GM21390 (cell line): ENCODE measurements around the gene NFKBIE.
"Not testable (repeated sequence)": the region's sequence is repeated elsewhere in the genome, so short reads cannot be mapped to it uniquely, and the experiment has no call there.

Experiments used
- ATAC-seq: cut with Tn5 transposase; IDR thresholded peaks from one replicate; pipeline ENCODE4 v1.9.1; 2021; ENCODE audit not compliant: unreplicated experiment

The NFKBIE gene, protein sequence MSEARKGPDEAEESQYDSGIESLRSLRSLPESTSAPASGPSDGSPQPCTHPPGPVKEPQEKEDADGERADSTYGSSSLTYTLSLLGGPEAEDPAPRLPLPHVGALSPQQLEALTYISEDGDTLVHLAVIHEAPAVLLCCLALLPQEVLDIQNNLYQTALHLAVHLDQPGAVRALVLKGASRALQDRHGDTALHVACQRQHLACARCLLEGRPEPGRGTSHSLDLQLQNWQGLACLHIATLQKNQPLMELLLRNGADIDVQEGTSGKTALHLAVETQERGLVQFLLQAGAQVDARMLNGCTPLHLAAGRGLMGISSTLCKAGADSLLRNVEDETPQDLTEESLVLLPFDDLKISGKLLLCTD

DNA sequence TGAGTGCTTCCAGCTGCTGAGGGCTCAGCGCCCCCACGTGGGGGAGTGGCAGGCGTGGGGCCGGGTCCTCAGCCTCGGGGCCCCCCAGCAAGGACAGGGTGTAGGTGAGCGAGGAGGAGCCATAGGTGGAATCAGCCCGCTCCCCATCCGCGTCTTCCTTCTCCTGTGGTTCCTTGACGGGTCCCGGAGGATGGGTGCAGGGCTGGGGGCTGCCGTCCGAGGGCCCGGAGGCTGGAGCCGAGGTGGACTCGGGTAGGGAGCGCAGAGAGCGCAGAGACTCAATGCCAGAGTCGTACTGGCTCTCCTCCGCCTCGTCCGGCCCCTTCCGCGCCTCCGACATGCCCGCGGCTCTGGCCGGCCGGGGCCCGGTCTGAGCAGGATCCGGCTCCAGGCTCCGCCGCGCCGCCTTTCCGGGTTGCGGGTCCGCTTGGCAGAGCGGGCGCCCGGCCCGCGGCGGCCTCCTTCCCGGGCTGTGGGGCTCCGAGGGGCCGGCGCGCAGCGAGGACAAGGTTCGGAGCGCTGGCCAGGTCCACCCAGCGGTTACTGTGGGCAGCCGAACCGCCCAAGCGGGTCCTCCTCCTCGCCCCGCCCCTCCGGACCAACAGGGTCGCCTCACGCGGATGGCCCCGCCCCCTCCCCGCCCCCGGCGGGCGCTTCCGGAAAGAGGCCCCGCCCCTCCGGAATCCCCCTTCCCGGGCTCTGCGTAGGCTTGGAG, at the start of gene NFKBIE:
NFKBIE (minus strand) TSS at position 545 of the 715 bp plus-strand sequence; CDS start at position 340, 205 bp downstream.
- peak; percentile 34 for ATAC-seq

DNA sequence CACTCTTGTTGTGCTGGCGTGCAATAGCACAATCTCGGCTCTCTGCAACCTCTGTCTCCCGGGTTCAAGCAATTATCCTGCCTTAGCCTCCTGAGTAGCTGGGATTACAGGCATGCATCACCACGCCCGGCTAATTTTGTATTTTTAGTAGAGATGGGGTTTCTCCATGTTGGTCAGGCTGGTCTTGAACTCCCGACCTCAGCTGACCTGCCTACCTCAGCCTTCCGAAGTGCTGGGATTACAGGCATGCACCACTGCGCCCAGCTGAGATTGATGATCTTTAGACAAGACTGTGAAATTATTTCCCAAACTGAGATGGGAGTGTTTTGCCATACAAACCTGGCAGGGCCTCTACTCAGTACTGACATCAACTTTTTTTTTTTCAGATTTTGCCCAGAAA, 49.3 kb upstream of the NFKBIE start:
- not testable (repeated sequence) for ATAC-seq

DNA sequence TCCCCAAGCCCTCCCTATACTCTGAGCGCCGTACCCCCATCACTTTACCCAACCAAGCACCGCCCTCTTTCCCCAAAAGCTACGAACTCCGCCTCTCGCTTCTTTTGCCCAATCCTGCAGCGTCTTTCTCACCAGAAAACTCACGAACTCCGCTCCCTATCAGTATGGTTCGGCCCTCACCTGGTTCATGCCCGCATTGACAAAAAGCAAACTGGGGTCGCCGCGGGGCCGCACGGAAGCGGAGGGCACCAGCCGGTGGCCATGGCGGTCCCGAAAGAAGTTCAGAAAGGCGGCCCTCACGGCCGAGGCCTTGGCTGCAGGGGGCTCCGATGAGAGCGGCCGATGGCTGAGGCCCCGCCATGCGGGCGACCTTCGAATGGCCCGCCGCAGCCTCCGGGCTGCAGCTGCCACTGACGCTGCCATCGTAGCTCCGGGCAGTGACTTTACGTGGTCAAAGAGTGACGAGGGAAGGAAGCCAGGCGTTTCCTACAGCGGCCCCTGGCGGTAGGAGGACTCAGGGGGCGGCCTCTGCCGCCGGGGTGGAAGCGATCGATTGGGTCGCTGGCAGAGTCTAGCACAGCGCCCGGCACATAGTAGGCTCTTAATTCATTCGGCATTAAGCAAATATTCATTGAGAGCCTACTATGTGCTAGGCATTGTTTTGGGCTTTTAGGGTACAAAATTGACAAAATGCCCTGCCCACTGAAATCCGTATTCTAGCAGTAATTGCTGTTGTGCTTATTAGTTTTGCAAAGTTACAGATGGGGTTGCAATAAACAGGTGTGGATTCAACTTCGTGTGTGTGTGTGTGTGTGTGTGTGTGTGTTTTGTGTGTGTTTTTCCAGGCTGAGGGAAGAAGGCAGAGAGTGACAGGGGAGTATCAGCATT, 47.8 kb upstream of the NFKBIE start, which contains the start of gene AARS2:
AARS2 (minus strand) TSS at position 447 of the 888 bp plus-strand sequence; CDS start at position 423, 24 bp downstream.
- peak; percentile 94 for ATAC-seq

DNA sequence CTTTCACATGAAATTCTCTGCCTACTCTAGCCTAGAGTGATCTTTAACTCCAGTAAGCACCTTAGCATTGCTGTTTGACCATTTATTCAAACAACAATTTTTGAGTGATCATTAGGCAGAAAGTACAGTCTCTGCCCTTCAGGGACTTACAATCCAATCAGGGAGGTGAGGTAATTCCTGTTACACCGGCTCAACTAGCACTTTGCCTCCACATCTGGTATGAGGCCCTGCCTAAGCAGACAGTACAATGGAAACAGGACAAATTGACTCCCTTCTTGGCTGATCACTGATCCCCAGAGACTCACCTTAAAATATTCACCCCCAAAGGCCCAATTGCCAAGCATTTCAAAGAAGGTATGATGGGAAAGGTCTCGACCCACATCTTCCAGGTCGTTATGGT, 46.4 kb upstream of the NFKBIE start:
- ATAC-seq, result no peak

DNA sequence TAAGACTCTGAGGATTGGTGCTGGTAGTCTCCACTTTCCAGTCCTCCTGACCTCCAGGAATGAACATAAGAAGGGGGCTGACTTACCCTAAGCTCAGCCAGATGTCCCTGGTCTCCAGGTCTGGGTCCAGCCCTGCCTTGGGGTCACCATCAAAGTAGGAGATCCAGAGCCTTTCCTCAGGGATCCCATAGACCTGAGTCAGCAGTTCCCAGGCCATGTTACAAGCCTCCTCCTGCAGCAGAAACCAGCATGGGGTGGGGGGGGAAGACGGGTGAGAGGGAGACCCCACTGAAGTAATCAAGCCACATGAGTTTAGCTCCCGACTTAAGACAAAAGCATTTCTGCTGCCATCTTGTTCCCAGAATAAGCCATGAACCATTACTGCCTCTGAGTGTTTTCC, 46.0 kb upstream of the NFKBIE start:
- no peak for ATAC-seq

DNA sequence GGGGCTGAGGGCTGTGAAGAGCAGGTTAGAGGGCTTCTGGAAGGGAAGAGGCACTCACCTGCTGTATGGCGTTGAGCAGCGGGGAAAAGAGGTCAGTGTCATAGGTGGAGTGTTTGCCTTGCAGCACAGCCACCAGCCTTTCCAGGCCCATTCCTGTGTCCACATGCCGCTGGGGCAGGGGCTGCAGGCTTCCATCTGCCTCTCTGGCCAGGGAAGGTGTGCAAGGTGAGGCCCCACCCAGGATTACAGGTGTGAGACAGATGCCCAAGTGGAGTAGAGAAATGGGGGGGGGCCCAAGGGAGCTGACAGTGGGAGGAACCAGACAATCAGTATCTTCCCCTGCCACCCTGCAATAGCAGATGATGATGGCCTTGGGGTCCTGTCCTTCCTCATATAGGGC, 44.9 kb upstream of the NFKBIE start:
- no peak for ATAC-seq

DNA sequence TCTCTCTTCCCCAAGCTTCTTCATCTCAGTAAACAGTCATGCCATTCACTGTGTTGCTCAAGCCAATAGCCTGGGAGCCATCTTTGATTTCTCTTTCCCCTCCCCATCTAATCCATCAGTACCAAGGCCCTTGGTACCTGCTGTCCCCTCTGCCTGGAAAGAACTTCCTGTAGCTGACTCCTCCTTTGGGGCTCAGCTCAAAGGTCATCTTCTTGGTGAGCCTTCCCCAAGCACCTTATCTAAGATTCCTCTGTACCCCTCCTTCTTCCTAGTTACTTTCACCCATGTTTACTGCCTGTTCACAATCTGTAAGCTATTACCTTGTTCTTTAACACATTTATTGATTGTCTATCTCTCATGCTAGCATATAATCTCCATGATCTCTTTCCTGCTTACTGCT, 44.3 kb upstream of the NFKBIE start:
- ATAC-seq, result no peak

DNA sequence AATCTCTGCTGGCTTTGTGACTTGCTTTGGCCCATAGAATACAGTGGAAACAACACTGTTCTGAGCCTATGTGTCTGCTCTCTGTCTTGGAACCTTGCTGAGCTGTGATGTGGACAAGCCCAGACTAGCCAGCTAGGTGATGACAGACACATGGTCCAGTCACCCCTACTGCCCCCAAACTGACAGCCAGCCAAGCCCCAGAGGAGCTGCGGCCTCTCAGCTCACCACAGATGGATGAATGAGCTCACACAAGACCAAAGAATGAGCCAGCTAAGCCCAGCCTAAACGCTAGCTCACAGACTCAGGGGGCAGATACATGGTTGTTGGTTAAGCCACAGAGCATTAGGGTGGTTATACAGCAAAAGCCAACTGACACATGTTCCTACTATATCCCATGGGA, 43.7 kb upstream of the NFKBIE start:
- ATAC-seq, result no peak

DNA sequence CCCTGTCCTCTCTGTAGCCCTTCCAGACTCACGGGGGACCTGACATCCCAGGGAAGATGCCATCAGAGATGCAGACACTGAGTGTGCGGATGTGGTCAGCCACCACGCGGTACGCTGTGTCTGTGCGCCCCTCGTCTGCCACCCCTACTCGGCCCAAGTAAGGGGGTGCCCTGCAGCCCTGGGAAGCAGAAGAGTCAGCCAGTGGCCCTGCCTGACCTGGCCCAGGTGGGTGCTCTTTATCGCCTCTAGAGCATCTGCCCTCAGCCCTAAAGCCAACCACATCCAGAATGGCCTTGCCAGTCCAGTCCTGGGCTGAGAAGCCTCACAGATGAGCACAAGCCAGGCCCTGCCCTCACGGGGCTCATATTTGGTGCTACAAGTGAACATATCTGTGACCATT, 41.9 kb upstream of the NFKBIE start:
- no peak for ATAC-seq

DNA sequence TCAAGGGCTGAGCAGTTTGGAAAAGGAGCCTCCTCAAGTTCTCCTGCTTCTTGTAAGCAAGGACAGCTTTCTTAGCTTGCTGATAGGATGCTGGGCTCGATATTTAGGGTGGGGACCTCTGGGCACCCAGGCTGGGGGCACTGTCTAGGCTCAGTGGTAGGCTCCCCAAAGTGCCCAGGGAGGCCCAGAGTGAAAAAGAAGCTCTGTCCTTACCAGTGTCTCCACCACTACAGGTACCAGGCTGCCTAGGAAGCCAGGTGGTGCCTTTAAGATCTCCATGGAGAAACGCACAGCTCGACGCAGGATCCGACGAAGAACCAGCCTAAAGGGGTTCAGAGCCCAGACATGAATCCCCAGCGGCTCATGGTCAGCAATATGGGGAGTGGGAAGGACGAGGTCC, 41.4 kb upstream of the NFKBIE start:
- no peak for ATAC-seq

DNA sequence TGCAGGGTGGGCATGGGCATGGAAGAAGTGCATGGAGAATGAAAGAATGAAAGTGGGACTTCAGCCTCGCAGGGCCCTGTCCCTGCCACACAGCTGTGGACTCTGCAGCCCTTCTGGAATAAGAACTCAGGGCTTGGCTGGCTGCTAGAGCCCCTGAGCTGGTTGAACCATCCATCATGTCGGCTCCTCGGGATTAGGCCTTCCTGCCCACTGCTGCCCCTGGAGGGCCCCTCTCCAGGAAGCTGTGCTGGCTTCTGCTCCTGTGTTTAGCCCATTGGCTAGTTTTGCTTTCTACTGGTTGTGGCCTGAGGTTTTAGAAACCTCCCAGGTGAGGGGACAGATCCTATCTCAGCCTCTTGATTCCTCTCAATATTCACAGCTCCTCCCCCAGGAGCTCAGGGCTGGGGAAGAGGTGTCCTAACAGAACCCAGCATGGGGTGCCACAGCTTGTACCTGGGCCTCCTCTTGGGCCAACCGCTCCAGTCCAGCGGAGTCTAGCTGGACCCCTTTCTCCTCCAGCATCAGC, 39.9 kb upstream of the NFKBIE start:
- ATAC-seq, result no peak

DNA sequence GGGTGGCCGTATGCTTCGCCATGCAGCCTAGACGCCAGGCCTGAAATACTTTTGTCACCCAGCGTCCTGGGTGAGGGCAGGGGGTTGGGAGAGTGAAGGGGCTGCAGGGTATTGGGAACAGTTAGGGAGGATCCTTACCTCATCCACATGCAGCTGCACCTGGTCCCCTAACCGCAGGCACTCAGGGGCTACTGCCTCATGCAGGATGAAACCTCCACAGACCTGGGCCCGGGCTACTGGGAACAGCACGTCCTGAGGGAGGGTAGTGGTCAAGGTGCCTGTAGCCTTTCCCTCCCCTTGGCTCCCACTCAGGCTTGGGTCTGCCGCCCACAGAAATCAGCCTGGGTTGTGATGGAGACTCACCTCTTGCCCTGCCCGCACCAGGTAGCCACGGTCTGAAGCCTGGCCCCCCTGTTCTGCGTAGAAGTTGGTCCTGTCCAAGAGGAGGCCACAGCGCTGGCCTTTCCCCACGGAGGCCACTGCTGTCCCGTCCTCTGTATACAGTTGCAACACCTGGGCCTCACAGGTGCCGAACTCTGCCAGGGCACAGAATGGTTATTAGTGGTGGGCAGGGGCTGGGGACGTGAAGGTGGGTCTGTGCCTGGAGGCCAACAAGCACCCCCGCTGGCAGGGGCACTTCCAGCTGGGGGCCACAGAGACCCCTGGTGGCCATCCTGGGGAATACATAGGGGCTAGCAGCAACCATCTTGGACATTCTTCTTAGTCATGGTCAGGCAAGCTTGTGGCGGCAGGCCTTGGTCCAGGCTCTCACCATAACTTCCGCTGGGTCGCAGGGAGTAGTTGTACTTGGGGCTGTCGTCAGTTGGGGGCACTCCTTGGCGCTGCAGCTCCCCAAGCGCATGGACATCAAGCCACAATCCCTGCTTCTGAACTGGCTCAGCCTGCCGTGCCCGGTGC, 39.2 kb upstream of the NFKBIE start:
- ATAC-seq, result no peak

DNA sequence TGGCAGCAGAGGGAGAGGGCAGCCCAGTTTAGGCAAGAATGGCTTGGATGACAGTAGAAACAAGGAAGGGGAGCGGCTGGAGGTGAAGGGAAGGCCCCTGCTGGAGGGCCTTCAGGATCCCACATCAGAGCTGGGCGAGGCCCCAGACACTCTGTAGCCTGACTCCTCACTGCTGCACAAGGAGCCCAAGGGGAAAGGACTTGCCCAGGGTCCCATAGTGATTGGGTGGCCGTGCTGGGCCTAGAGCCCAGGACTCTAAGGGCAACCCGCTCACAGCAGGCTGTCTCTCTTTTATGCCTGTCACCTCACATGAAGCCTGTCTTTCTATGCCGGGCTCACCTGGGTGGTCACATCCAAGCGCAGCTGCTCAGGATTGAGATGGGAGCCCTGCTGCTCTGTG, 38.5 kb upstream of the NFKBIE start:
- ATAC-seq, result no peak

DNA sequence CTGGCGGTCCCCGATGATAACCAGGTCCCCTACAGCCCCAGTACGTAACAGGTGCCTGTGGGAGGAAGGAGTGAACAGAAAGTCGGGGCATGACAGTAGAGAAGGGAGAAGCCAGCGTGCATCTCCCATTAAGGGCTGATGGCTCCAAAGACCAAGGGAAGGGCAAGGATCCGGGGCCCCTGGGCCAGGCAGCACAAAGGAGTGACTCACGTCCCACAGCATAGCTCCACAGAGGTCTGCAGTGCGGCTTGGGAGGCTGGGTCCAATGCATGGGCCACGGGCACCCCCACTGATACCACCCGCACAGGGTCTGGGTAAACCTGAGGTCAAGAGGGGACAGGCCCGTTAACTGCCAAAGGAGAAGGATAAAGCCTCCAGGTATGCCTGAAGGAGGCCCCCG, 37.5 kb upstream of the NFKBIE start:
- no peak for ATAC-seq

DNA sequence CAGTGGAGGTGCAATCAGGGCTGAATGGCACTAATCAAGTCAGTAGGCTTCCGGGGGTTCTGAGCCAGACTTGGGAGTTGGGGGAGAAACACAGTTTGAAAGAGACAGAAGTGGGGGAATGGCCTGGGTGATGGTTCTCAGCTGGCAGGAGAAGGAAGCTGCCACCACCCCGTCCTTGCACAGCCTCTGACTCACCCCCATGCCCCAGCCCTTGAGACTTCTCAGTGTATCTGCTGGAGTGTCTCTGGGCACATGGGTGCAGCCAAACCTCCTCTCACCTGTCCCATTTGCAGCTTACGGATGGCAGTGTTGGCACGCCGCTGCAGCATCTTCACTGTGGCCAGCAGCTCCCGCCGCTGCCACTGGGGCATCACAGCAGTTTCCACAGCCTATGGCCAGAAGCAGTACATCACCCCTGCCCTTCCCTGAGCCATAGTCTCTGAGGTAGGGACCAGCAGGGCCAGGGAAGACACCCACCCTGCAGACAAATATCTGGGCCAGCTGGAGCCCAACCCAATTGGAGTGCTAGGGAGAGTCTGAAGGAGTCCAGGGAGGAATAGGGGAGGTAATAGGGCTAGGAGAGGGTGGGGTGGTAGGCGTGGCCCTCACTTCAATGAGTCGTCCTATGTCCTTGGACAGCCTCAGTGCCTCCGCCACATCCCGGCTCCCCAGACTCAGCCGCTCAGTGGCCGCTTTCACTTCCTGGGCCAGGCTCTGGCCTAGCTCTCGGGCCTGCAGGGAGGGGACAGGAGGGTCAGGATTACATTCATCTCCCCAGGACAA, 36.6 kb upstream of the NFKBIE start:
- ATAC-seq, result no peak

DNA sequence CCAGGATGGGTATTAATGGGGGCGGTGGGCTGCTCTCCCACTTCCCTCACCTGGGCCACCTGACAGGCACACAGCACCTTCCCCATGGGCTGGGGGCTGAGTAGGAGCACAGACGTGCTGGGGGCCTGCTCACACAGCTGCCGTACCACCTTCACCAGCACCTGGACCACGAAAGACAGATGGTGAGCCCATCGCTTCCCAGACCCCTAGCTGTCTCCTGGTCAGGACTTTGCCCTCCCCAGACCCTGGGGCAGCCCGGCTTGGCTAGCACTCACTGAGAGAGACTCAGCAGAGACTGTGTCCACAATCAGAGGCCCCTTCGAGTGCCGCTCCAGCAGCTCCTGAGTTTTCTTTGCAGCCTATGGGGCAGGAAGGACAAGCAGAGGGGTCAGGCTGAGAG, 35.8 kb upstream of the NFKBIE start:
- no peak for ATAC-seq

DNA sequence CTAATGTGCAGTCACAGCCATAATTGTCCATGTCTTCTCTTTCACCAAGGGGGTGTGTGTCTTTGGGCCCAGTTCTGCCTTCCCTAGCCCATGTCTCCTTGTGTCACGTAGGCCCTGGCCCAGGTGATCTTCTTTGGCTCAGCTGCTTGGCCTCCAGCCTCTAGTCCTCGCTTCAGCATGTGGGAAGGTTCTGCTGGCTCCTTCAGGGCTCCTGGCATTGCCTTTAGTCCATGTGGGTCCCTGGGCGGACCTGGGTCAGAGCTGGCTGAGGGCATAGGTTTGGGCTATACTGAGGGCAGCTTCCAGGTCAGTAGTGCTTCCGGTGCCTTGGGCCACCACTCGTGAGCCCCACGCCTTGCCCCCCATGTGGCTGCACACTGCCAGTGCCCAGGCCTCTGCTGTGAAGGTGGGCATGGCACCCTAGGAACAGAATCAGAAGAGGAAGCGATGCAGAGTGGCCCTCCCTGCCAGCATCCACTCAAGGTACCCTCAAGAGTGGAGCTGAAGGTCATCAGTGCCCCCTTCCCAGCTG, 35.0 kb upstream of the NFKBIE start:
- ATAC-seq, result no peak

DNA sequence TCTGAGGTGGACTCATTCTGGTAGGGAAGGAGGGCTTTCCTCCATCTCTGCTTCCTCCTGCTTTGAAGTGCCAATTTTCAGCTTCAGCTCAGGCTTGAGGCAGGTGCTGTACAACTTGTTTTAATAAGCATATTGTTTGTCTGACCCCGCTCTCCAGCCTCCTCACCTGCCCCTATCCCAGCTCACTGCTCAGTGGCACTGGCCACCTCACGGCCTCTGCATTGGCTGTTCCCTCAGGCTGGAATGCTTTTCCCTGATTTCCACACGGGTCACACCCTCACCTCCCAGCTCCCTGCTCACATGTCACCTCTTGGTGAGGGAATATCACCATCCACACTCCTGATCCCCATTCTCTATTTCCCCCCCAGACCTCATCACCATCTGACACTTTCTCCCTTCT, 33.5 kb upstream of the NFKBIE start:
- no peak for ATAC-seq
